Thyroid gland (tissue), 4 donors: Measurements from ENCODE around the gene SMARCAL1. TPM values are rescaled to one million over a fixed set of nuclear protein-coding genes. Genes with fewer than 3 reads are reported as not detected.

Experiments
- DNase-seq, 2 donors: peaks; one replicate each; pipeline ENCODE4 v3.0.0-alpha.2; 2019
- H3K27ac ChIP-seq, 3 donors: fragments of 200-600 bp; sonication (generic); 1 replicate in 2 of 3; 2 replicates in 1 of 3; pipeline ENCODE4 v1.5.1; 2016 to 2019; ENCODE audit warnings: mild to moderate bottlenecking in 1 of 3, moderate library complexity in 1 of 3
- H3K27me3 ChIP-seq: fragments of 200-600 bp; sonication (generic); one replicate; pipeline ENCODE4 v1.5.1; 2019
- H3K36me3 ChIP-seq, 2 donors: fragments of 200-600 bp; sonication (generic); one replicate each; pipeline ENCODE4 v1.5.1; 2016 to 2019
- H3K4me1 ChIP-seq, 2 donors: fragments of 200-600 bp; sonication (generic); one replicate each; pipeline ENCODE4 v1.5.1; 2017 to 2019
- H3K4me3 ChIP-seq, 3 donors: fragments of 200-600 bp; sonication (generic); replicated peaks in 1 of 3; 1 replicate in 2 of 3; 2 replicates in 1 of 3; pipeline ENCODE4 v1.5.1; 2016; ENCODE audit warnings: mild to moderate bottlenecking in 1 of 3
- H3K9me3 ChIP-seq: fragments of 200-600 bp; sonication (generic); one replicate; pipeline ENCODE4 v1.5.1; 2017
- POLR2A ChIP-seq, 2 donors: fragments of 450-650 bp; IDR thresholded peaks; one replicate each; pipeline ENCODE4 v1.6.1; 2017; ENCODE audit warnings: antibody characterized with exemption in 2 of 2, mild to moderate bottlenecking in 2 of 2, moderate library complexity in 1 of 2
- WGBS, 2 donors: methylation state at CpG; one replicate each; pipeline ENCODE4 v1.1.5; 2017; 5-methylcytosine and 5-hydroxymethylcytosine counted together
- intact Hi-C: fragments of 100-400 bp; cut with DNase I; formaldehyde crosslinking; loops from one replicate; pipeline ENCODE4 v1.15.1; 2023
- total RNA-seq, 4 donors: library from RNA; depleted of rRNA; stranded (reverse); fragments of >200 nt; gene quantifications; one replicate each; pipeline ENCODE4 v1.2.3, GENCODE V29; 2016
- TF ChIP-seq, protein P1 (sequence below), 6 experiments: fragments of 200-600 bp in 3 of 6; fragments of 450-650 bp in 3 of 6; sonication (generic) in 3 of 6; IDR thresholded peaks; one replicate each; pipeline ENCODE4 v1.5.1; 2016 to 2019; ENCODE audit warnings: antibody characterized with exemption in 6 of 6, mild to moderate bottlenecking in 2 of 6, inconsistent platforms in 1 of 6, moderate library complexity in 1 of 6

SMARCAL1 gene
- total RNA-seq, 4 donors from 2014 or later = 19.5 to 31.4 (median 24.6) TPM

DNA sequence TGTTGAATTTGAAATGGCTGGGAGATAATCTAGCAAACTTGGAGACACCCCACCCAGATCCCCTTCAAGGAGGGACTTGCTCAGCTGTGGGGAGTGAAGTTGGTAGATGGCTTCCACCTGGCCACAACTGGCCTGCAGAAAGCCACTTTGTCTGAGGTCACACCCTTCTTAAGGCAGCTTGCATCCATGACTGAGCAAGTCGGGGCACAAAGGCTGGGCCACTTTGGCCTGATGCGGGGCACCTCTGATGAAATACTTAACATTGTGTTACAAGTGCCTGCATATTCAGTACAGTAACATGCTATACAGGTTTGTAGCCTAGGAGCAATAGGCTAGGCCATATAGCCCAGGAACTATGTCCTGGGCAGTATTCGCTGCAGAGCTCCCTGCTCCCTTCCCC, 73.0 kb downstream of the SMARCAL1 start:
- no peak overlapping the region for H3K27ac ChIP-seq
- no peaks in the 10 kb centered on the region for H3K4me1 ChIP-seq
- WGBS, 2 donors = 79 to 89% methylated on average over 2 to 3 of the region's 3 CpGs
- no peak for DNase-seq
- no peaks in the 10 kb centered on the region for H3K9me3 ChIP-seq
- no peaks in the 10 kb centered on the region for H3K27me3 ChIP-seq
- intact Hi-C loops = no loop called here
- H3K4me3 ChIP-seq = no peak overlapping the region
- H3K36me3 ChIP-seq = peaks cover 6 to 23% of the 10 kb centered on the region in 2 donors
- TF ChIP-seq POLR2A (IDR thresholded peaks at IDR 0.05) = no peak
- TF ChIP-seq, protein P1, sequence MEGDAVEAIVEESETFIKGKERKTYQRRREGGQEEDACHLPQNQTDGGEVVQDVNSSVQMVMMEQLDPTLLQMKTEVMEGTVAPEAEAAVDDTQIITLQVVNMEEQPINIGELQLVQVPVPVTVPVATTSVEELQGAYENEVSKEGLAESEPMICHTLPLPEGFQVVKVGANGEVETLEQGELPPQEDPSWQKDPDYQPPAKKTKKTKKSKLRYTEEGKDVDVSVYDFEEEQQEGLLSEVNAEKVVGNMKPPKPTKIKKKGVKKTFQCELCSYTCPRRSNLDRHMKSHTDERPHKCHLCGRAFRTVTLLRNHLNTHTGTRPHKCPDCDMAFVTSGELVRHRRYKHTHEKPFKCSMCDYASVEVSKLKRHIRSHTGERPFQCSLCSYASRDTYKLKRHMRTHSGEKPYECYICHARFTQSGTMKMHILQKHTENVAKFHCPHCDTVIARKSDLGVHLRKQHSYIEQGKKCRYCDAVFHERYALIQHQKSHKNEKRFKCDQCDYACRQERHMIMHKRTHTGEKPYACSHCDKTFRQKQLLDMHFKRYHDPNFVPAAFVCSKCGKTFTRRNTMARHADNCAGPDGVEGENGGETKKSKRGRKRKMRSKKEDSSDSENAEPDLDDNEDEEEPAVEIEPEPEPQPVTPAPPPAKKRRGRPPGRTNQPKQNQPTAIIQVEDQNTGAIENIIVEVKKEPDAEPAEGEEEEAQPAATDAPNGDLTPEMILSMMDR (IDR thresholded peaks at IDR 0.05) = no peak

DNA sequence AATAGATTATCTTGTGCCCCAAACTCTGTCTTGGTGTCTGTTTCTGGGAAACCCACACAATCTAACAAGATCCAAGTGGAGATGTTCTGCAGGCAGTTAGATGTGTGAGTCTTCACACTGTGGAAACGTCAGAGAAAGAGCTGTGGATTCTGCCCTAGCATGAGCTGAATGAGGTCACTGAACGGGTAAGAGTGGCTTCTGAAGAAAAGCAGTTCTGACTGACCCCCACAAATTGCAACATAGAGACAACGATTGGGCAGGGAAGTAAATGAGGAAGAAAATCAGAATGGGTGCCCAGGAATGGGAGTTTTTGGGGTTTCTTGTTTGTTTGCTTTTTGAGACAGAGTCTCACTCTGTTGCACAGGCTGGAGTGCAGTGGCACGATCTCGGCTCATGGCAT, 73.5 kb downstream of the SMARCAL1 start:
- Histone ChIP-seq H3K27ac (no peak overlapping the region), H3K27me3 (no peaks in the 10 kb centered on the region), H3K4me3 (no peak overlapping the region), H3K36me3 (peaks cover 6 to 18% of the 10 kb centered on the region in 2 donors), H3K4me1 (no peaks in the 10 kb centered on the region), H3K9me3 (no peaks in the 10 kb centered on the region)
- TF ChIP-seq, protein P1 (IDR thresholded peaks at IDR 0.05) = no peak
- no peak for TF ChIP-seq POLR2A (IDR thresholded peaks at IDR 0.05)
- intact Hi-C loops = no loop called here
- 76 to 87% methylated on average over 5 of the region's 5 CpGs for WGBS, 2 donors
- no peak for DNase-seq

DNA sequence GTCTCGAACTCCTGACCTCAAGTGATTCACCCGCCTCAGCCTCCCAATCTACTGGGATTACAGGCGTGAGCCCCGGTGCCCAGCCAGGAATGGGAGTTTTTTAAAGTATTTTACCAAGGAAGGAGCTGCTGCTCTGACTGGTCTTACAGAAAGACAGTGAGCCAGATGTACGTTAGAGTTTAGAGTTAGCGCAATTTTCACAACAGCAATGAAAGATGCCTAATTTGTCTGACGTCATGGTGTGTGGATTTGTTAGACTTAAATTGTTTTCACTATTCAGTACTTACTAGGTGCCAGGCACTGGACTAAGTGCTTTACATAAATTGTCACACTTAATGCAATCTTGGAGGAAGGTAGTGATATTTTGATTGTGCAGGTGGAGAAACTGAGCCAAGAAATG, 74.0 kb downstream of the SMARCAL1 start:
- no peaks in the 10 kb centered on the region for H3K27me3 ChIP-seq
- no peak overlapping the region for H3K27ac ChIP-seq
- intact Hi-C loops = no loop called here
- no peak for DNase-seq
- no peak for TF ChIP-seq POLR2A (IDR thresholded peaks at IDR 0.05)
- TF ChIP-seq, protein P1 (IDR thresholded peaks at IDR 0.05) = no peak
- H3K4me3 ChIP-seq = no peak overlapping the region
- 88 to 93% methylated on average over 7 of the region's 7 CpGs for WGBS, 2 donors
- no peaks in the 10 kb centered on the region for H3K9me3 ChIP-seq
- H3K36me3 ChIP-seq = peaks cover 6 to 12% of the 10 kb centered on the region in 2 donors
- H3K4me1 ChIP-seq = no peaks in the 10 kb centered on the region

DNA sequence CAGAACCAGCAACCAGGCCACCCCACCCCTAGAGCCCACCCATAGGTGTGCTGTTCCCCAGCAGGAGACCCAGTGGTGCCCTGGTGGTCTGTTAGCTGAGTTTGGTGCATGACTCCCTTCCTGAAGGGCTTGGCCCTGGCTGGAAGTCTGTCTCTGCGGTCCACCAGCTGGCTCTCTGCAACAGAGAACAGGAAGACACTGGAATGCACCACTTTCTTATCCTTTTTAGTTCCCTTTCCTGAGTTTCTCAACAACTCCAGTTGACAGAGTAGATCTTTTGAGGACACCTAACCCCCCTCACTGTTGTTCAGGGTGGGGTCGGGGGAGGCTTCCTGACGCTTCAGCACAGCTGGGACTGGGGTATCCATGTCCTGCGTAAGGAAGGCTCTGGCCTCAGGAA, 74.4 kb downstream of the SMARCAL1 start:
- WGBS, 2 donors = 69% methylated on average over 4 of the region's 4 CpGs
- intact Hi-C loops = no loop called here

DNA sequence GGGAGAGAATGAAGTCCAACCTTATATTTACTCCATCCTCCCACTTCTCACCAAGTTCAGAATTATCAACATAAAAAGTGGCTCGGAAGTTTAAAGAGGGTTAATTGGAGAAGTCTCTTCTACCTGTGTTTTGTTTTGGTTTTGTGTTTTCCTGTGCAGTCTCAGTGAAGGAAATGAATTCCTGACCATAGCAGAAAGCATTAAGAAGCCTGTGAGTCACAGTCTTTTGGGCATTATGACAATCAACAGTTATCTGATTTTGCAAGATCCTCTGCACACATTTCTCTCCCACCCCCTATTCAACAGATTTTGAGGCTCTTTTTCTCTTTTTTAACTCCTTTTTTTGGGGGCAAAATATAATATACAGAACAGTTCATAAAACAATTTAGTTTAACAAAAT, 77.8 kb downstream of the SMARCAL1 start:
- Histone ChIP-seq H3K36me3 (no peaks in the 10 kb centered on the region), H3K4me3 (no peak overlapping the region), H3K9me3 (no peaks in the 10 kb centered on the region), H3K4me1 (peaks cover 0 to 13% of the 10 kb centered on the region in 2 donors), H3K27me3 (no peaks in the 10 kb centered on the region), H3K27ac (no peak overlapping the region)
- 63 to 68% methylated on average over 1 of the region's 1 CpG for WGBS, 2 donors
- intact Hi-C loops = loop anchor here (10.0 kb wide), 1 partner anchor 75 kb away; the partner anchor contains the start of gene SMARCAL1
- DNase-seq = no peak
- no peak for TF ChIP-seq POLR2A (IDR thresholded peaks at IDR 0.05)
- TF ChIP-seq, protein P1 (IDR thresholded peaks at IDR 0.05) = no peak

More for the DNA sequence above, 74.4 kb downstream of the SMARCAL1 start:
- Histone ChIP-seq H3K4me1 (no peaks in the 10 kb centered on the region), H3K27ac (no peak overlapping the region), H3K27me3 (no peaks in the 10 kb centered on the region), H3K9me3 (no peaks in the 10 kb centered on the region), H3K36me3 (peaks cover 6 to 8% of the 10 kb centered on the region in 2 donors), H3K4me3 (no peak overlapping the region)
- DNase-seq = no peak
- TF ChIP-seq, protein P1 (IDR thresholded peaks at IDR 0.05) = no peak
- no peak for TF ChIP-seq POLR2A (IDR thresholded peaks at IDR 0.05)
